Ishikawa (cell line): ENCODE results near the gene IL1A.

Experiments
- CEBPB ChIP-seq: IDR thresholded peaks from 2 replicates; pipeline ENCODE4 v1.6.1; 2012
- CREB1 ChIP-seq: IDR thresholded peaks from 2 replicates; pipeline ENCODE4 v1.6.1; 2012; ENCODE audit warnings: low read depth
- EGR1 ChIP-seq: IDR thresholded peaks from 2 replicates; pipeline ENCODE4 v1.6.1; 2012
- EP300 ChIP-seq: IDR thresholded peaks from 2 replicates; pipeline ENCODE4 v1.6.1; 2012; ENCODE audit warnings: borderline replicate concordance
- FOXM1 ChIP-seq: IDR thresholded peaks from 2 replicates; pipeline ENCODE4 v1.6.1; 2012; ENCODE audit warnings: low read depth, borderline replicate concordance
- NFIC ChIP-seq: IDR thresholded peaks from 2 replicates; pipeline ENCODE4 v1.6.1; 2012
- RAD21 ChIP-seq: IDR thresholded peaks from 2 replicates; pipeline ENCODE4 v1.6.1; 2012; ENCODE audit warnings: low read depth
- TAF1 ChIP-seq: IDR thresholded peaks from 2 replicates; pipeline ENCODE4 v1.6.1; 2012; ENCODE audit warnings: low read depth, mild to moderate bottlenecking
- TCF12 ChIP-seq: IDR thresholded peaks from 2 replicates; pipeline ENCODE4 v1.6.1; 2012; ENCODE audit warnings: low read depth
- TEAD4 ChIP-seq: IDR thresholded peaks from 2 replicates; pipeline ENCODE4 v1.6.1; 2012
- YY1 ChIP-seq: IDR thresholded peaks from 2 replicates; pipeline ENCODE4 v1.6.1; 2012; ENCODE audit warnings: low read depth
- ZBTB7A ChIP-seq: IDR thresholded peaks from 2 replicates; pipeline ENCODE4 v1.6.1; 2012; ENCODE audit warnings: low read depth
- TF ChIP-seq, protein P1 (sequence below): IDR thresholded peaks from 2 replicates; pipeline ENCODE4 v1.6.1; 2012; ENCODE audit warnings: low read depth, mild to moderate bottlenecking
- TF ChIP-seq, protein P2 (sequence below): IDR thresholded peaks from 2 replicates; pipeline ENCODE4 v1.6.1; 2012
- TF ChIP-seq, protein P3 (sequence below): IDR thresholded peaks from 2 replicates; pipeline ENCODE4 v1.6.1; 2012

Gene IL1A

DNA sequence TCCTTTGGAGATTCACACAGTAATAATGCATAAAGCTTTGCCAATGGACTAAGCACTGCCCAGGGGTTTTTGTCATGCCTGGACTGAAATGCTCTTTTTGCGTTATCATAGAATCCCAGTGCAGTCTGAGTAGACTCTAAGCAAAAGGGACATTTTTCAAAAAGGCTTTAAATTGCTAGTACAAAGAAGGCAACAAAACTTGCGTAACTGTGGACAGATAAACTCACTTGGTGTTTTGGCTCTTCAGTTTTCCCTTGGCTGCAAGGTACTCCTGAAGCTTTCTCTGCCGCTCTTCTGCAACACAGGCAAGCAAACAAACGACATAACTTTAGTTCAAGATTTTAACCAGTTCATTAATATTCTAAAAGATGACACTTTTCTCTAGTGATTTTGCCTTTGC lies 22.0 kb downstream of the IL1A start:
- TF ChIP-seq, protein P1, sequence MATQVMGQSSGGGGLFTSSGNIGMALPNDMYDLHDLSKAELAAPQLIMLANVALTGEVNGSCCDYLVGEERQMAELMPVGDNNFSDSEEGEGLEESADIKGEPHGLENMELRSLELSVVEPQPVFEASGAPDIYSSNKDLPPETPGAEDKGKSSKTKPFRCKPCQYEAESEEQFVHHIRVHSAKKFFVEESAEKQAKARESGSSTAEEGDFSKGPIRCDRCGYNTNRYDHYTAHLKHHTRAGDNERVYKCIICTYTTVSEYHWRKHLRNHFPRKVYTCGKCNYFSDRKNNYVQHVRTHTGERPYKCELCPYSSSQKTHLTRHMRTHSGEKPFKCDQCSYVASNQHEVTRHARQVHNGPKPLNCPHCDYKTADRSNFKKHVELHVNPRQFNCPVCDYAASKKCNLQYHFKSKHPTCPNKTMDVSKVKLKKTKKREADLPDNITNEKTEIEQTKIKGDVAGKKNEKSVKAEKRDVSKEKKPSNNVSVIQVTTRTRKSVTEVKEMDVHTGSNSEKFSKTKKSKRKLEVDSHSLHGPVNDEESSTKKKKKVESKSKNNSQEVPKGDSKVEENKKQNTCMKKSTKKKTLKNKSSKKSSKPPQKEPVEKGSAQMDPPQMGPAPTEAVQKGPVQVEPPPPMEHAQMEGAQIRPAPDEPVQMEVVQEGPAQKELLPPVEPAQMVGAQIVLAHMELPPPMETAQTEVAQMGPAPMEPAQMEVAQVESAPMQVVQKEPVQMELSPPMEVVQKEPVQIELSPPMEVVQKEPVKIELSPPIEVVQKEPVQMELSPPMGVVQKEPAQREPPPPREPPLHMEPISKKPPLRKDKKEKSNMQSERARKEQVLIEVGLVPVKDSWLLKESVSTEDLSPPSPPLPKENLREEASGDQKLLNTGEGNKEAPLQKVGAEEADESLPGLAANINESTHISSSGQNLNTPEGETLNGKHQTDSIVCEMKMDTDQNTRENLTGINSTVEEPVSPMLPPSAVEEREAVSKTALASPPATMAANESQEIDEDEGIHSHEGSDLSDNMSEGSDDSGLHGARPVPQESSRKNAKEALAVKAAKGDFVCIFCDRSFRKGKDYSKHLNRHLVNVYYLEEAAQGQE, result no peak
- no peak for TF ChIP-seq ZBTB7A
- TF ChIP-seq NFIC, result no peak
- TF ChIP-seq CREB1, result no peak
- TF ChIP-seq, protein P2, sequence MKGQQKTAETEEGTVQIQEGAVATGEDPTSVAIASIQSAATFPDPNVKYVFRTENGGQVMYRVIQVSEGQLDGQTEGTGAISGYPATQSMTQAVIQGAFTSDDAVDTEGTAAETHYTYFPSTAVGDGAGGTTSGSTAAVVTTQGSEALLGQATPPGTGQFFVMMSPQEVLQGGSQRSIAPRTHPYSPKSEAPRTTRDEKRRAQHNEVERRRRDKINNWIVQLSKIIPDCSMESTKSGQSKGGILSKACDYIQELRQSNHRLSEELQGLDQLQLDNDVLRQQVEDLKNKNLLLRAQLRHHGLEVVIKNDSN, result no peak
- no peak for TF ChIP-seq EGR1
- no peak for TF ChIP-seq TEAD4
- TF ChIP-seq YY1, result no peak
- no peak for TF ChIP-seq TAF1

DNA sequence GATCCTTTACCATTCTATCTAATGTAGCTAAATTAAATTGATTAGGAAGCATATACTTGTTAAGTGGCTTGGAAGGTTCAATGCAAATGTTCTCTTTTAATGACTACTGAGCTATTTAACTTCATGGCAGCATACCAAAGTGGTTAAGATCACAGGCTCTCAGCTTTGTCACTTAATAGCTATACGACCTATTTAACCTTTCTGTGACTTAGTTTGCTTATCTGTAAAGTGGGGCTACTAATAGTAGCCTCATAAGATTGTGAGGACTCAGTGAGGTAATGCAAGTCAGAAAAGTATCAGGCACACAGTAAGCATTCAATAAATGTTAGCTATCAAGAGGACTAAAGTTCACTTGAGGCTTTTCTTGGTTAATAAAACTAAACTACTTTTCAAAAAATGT lies 24.1 kb downstream of the IL1A start:
- TF ChIP-seq FOXM1, result no peak
- TF ChIP-seq TAF1, result no peak
- TF ChIP-seq NFIC, result no peak
- no peak for TF ChIP-seq RAD21
- TF ChIP-seq EP300, result no peak
- TF ChIP-seq TEAD4, result no peak
- no peak for TF ChIP-seq TCF12
- TF ChIP-seq ZBTB7A, result no peak
- no peak for TF ChIP-seq CEBPB
- TF ChIP-seq EGR1, result no peak
- TF ChIP-seq CREB1, result no peak
- TF ChIP-seq, protein P3, sequence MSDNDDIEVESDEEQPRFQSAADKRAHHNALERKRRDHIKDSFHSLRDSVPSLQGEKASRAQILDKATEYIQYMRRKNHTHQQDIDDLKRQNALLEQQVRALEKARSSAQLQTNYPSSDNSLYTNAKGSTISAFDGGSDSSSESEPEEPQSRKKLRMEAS, result no peak
- TF ChIP-seq, protein P1, result no peak
- TF ChIP-seq YY1, result no peak
- TF ChIP-seq, protein P2, result no peak

GRCh38 chr2:112758711-112759110 lies 25.6 kb downstream of the IL1A start:
- TF ChIP-seq TCF12, result no peak
- no peak for TF ChIP-seq FOXM1
- TF ChIP-seq, protein P3, result no peak
- no peak for TF ChIP-seq ZBTB7A
- no peak for TF ChIP-seq EGR1
- no peak for TF ChIP-seq RAD21
- TF ChIP-seq CEBPB, result no peak
- TF ChIP-seq, protein P2, result no peak
- TF ChIP-seq NFIC, result no peak
- TF ChIP-seq TAF1, result no peak
- no peak for TF ChIP-seq TEAD4
- no peak for TF ChIP-seq CREB1

GRCh38 chr2:112757265-112757664 lies 27.0 kb downstream of the IL1A start:
- TF ChIP-seq TEAD4 (no peak), RAD21 (no peak), EGR1 (no peak), EP300 (no peak), ZBTB7A (no peak), YY1 (no peak), NFIC (no peak), TCF12 (no peak), TAF1 (no peak), CREB1 (no peak), FOXM1 (no peak), CEBPB (no peak)
- TF ChIP-seq, protein P2, result no peak
- TF ChIP-seq, protein P3, result no peak
- TF ChIP-seq, protein P1, result no peak
